HG03571 (cell line): ENCODE results near the gene OPN5.

Source experiments
- ATAC-seq: cut with Tn5 transposase; IDR thresholded peaks from one replicate; pipeline ENCODE4 v1.9.1; 2021; ENCODE audit not compliant: unreplicated experiment

Gene OPN5

DNA sequence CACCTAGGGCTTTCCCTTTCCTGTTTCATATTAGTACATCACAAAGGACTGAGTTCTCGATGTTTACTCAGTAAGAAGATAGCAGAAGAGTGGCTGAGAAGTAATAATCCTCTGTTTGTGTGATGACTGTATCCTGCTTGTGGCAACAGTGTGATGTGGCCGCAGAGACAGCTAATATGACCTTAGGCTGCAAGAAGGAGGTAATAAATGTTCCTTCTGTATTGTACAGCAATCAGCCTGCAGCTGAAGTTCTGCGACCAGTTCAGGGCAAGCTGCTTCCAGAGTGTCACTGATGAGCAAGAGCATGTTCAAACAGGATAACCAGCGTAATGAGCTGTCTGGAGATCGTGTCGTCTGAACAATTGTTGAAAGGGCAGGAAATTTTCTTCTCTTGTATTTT is 70.9 kb downstream of the OPN5 start:
- no peak for ATAC-seq

DNA sequence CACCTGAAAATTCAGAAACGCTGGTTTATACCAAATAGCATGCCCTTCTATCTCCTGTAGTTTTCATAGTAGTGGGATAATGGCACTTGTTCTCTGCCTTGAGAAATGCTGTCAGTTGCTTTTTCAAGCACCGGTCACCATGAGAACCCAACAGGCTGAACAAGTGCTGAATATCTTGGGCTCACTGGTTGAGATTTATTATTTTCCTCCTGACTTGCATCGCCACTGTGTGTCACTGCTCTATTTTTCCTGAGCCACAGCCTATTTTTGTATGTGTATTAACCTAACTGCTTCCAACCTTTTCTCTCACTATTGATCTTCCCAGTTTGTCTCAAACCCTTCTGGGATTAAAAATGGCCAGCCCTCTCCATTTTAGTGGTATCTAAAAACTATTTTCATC is 71.9 kb downstream of the OPN5 start:
- ATAC-seq: no peak

DNA sequence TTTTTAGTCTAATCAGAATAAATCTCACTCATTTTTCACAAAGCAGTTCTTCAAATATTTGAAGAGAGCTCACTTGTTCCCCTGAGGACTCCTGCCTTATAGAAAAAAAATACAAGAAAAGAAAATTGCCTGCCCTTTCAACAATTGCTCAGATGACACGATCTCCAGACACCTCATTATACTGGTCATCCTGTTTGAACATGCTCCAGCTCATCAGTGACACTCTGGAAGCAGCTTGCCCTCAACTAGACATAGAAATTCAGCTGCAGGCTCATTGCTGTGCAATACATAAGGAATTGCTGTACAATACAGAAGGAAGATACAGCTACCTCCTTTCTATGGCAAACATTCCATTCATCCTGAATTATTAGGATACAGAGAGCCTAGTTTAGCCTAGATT is 73.1 kb downstream of the OPN5 start:
- ATAC-seq: no peak

DNA sequence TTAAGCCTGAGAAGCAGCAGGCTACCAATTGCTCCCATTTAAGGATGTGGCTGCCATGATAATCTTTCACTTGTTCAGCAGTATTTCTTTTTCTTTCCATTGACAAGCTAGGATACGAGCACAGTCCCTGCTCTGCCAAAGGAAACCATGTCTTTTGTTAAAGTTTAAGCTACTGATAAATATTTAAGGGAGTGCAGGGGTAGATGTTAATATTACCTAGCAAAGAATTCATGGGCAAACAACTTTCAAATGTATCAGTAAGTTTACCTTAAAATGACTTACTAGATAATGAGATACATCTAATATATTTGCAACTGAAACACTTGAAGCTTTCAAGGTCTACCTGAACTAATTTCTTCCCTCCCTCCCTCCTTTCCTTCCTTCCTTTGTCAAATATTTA is 77.3 kb downstream of the OPN5 start:
- ATAC-seq: no peak

DNA sequence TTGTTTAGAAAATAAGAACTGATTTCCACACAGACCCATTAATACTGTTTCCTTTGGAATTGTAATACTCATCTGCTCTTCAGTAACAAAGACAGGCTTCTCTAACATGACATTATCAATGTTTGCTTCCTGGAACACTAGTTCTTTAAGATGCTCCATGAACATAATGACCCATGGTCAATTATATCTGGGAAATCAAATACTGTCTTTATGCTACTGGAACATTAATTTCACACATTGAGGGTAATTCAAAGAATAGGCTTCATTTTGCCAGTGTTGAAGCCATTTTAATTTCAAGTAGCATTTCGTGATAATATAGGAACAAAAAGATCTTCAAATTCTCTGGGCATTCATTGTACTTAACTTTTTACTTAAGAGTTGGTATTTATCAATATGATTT is 80.9 kb downstream of the OPN5 start:
- no peak for ATAC-seq

DNA sequence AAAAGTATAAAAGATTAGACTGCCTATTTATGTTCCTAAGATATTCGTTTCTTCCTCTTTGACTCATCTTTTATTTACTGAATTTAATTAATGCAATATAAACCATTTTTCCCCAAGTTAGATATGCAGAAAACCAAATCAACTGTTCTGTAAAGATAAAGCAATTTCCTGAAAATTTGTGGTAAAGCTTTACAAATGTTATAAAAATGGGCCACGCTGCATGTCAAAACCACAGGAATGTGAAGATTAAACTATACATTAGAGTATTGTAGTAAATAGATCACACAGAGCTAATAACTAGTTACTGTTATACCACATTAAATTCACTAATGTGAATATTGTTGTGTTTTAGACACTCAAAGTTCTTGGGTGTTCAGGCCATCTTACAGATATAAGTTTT is 83.4 kb downstream of the OPN5 start:
- ATAC-seq: no peak

DNA sequence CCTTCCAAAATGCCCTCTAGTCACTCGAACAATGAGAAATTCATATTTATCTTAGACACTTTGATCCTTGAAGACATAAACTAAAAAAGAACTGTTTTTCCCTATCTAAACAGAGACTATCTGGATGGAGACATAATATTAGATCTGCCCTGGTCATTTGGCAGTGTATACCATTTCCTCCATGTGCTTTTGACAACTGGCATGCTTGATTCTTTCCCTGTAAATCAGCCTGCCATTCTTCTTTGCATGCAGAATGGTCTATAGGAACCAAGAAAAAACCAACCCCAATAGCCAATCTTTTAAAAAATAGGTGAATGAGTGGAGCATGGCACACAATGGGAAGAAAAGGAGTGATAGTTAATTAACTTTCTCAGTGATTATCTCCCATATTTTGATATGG is 93.8 kb downstream of the OPN5 start:
- ATAC-seq: no peak
